ENCODE data around the gene ZBTB7C.

DNA sequence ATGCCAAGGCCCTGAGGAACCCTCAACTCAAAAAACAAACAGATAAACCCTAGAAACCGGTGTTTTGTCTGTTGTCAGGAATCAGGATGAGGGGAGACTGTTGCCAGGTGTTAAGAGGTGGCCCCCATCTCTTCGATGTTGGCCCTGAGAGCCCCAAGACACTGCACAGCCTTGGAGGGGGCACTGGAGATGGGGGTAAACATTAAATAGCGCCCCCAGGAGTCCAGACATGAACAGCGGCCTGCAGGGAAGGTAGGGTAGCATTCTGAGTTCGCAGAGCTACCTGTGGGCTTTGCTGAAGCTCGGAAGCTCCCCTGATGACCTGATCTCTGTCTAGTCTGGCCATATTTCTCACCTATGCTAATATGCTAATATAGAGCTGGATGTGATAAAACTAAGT lies 381.1 kb downstream of the ZBTB7C start:
- TF ChIP-seq CTCF (IDR thresholded peaks at IDR 0.05) (no peak), POLR2AphosphoS5 (IDR thresholded peaks at IDR 0.05) (no peak)
